ENCODE data around the gene ERF.

- TF ChIP-seq CTCF (IDR thresholded peaks at IDR 0.05) (no peak), POLR2AphosphoS5 (IDR thresholded peaks at IDR 0.05) (no peak)
Observed at GRCh38 chr19:42261763-42262162, 6.8 kb upstream of the ERF start.
